B cell (primary cell): ENCODE results near the gene GIPR.

Experiments used
- EZH2 ChIP-seq: IDR thresholded peaks from 2 replicates; pipeline ENCODE4 v1.6.1; 2012; ENCODE audit warnings: borderline replicate concordance, low read depth, mild to moderate bottlenecking, moderate library complexity, low read length; ENCODE audit not compliant: insufficient read depth, poor library complexity, severe bottlenecking
- TF ChIP-seq, protein P1 (sequence below): fragments of 200-600 bp; IDR thresholded peaks from one replicate; pipeline ENCODE4 v1.8.0; 2022; ENCODE audit warnings: antibody characterized with exemption, mild to moderate bottlenecking

- TF ChIP-seq, protein P1, sequence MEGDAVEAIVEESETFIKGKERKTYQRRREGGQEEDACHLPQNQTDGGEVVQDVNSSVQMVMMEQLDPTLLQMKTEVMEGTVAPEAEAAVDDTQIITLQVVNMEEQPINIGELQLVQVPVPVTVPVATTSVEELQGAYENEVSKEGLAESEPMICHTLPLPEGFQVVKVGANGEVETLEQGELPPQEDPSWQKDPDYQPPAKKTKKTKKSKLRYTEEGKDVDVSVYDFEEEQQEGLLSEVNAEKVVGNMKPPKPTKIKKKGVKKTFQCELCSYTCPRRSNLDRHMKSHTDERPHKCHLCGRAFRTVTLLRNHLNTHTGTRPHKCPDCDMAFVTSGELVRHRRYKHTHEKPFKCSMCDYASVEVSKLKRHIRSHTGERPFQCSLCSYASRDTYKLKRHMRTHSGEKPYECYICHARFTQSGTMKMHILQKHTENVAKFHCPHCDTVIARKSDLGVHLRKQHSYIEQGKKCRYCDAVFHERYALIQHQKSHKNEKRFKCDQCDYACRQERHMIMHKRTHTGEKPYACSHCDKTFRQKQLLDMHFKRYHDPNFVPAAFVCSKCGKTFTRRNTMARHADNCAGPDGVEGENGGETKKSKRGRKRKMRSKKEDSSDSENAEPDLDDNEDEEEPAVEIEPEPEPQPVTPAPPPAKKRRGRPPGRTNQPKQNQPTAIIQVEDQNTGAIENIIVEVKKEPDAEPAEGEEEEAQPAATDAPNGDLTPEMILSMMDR = no peak
- no peak for TF ChIP-seq EZH2
Measured at GRCh38 chr19:45712699-45713067, 44.7 kb downstream of the GIPR start.
